GM20431 (cell line): Measurements from ENCODE around the gene TOM1L1.

Source experiments
- in situ Hi-C: fragments of 300-500 bp; cut with MseI, MboI; formaldehyde crosslinking; loops from one replicate; pipeline ENCODE4 v1.15.0; 2020; ENCODE audit warnings: low sequenced_read_pairs; ENCODE audit not compliant: unreplicated experiment

TOM1L1 gene

DNA sequence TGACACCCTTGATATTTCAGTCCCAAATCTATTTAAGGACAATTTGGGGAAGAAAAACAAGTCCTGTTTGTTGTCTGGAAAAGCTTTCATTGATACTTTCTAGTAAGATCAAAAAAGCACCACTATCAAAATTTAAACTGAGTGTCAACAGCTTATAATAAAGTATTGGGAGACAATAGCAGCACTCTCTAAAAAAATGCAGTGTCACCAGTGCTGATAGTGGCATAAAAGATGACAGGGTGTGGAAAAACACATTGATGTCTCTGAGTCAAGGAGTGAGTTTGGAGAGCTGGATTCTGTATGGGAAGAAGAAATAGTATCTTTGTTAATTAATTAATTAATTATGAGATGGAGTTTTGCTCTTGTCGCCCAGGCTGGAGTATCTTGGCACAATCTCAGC, 8.3 kb upstream of the TOM1L1 start:
- in situ Hi-C loops = no loop called here

- in situ Hi-C loops = no loop called here
Observed at GRCh38 chr17:54898576-54898975, 2.1 kb upstream of the TOM1L1 start.

GRCh38 chr17:54899201-54899600, 1.5 kb upstream of the TOM1L1 start:
- in situ Hi-C loops = no loop called here

GRCh38 chr17:54899721-54900456, 763 bp upstream of the TOM1L1 start:
- in situ Hi-C loops = no loop called here

- in situ Hi-C loops = no loop called here
Observed at GRCh38 chr17:54901230-54901822, 674 bp downstream of the TOM1L1 start.

DNA sequence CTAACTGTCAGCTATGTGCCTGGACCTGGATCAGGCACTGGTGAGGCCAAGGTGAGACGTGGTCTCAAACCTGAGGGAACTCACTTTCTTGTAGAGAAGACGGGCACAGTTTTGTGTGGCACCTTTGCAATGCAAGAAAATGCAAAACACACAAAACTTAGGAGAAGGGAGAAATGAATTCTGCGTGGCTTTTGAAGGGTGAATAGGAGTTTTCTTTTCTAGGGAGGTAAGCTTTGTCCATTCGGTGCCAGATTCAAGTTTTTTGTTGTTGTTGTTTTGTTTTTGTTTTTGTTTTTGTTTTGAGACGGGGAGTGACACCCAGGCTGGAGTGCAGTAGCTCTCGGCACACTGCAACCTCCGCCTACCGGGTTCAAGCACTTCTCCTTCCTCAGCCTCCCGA, 1.4 kb downstream of the TOM1L1 start:
- in situ Hi-C loops = no loop called here

DNA sequence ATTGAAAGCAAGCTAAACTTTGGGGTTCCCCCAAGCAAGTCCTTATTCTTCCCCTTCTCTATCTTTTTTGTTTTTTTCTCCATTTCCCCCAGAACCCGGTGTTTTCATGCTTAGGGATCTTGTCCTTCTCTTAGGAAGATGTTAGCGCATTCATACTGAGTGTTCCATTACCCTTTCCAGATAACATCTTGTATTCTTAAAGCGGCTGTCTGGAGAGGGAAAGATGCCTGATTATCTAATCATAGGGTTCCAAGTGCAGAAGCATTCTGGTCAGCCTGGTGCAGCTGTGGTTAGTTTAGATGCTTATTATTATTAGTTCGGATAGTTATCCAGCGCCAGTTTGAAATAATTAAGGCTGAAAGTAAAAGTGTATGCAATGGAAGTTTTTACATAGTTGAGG, 2.0 kb downstream of the TOM1L1 start:
- in situ Hi-C loops = no loop called here

DNA sequence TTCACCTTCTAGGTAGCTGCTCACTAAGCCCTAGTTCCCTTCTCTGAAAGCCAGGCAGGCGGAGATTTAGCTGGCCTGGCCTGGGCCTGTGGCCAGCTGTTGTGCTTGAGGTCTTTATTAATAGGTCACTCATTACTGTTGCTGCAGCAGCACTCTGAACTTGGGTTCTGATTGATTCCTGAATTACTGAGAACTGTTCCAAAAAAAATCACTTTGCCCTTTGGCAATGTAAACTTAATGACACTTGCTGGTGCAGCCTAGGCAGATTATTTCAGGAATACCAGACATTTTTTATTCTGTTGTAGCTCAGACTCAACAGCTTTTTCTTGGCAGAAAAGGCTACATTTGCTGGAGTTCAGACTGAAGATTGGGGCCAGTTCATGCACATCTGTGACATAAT, 2.7 kb downstream of the TOM1L1 start:
- in situ Hi-C loops = no loop called here

DNA sequence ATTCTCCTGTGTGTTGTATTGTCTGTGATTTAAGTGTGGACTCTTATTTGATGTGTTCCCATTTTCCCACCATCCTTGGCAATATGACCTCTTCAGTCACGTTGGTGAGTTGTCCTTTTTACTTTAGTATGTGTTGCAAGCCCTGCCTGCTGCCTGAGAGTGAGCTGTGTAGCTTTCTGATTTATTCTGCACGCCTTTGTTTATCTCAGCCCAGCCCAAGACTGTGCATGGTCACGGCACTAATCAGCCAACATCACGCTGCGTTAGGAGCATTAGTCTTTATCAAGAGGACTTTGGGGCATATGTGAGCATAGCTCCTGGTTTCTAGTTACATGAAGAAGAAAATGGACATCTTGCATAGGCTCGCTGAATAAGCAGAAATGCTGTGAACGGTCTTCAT, 6.0 kb downstream of the TOM1L1 start:
- in situ Hi-C loops = no loop called here

DNA sequence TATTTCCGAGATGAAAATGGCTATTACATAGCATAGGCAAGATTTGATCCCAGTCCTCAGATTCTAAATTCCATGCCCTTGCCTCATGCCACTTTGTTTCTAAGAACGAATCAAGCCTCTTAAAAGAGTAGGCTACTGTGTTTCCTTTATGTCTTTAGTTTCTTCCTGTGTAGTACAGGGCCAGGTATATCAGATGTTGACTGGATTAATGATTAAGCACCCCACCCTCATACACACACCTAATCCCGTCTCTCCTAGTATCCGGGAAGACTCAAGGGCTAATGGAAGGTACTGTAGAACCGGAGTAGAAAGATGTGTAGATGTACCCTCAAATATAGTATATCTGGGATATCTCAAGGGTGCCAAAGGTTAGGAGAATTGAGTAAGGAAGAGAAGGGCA, 6.7 kb downstream of the TOM1L1 start:
- in situ Hi-C loops = no loop called here

DNA sequence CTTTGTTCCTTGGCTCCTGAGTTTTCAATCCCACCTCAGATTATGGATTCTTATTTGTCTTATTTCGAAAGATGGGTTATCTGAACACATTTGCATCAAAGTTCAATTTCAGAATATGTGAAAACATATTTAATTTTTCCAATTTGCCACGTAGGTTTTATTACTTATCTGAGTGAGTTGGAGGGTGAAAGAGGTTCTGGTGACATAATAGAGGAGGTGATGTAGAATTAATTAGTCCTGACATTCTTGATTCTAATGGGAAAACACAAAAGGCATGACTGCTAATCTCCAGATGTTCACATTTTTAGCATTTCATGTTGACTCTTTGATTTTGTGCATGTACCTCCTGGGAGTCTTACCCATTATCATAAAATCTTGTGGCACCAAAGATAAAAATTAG, 9.1 kb downstream of the TOM1L1 start:
- in situ Hi-C loops = no loop called here

DNA sequence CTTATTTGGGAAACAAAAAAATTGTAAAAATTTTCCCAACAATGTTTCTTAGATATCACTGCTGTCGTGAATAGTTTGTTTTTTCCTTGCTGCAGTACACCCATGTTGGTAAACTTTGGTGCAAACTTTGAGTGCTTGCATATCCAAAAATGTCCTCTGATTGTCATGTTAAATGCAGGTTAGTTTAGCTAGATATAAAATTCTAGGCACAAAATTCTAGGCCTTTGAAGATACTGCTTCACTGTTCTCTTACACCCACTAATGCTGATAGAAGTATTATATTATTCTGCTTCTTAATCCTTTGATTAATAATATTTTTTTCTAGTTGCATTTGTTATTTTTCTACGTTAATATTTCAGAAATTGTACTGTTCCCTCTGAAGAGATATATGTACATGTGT, 16.1 kb downstream of the TOM1L1 start:
- in situ Hi-C loops = no loop called here

- in situ Hi-C loops = no loop called here
Observed at GRCh38 chr17:54919425-54919824, 18.8 kb downstream of the TOM1L1 start.

- in situ Hi-C loops = no loop called here
Observed at GRCh38 chr17:54920819-54921218, 20.2 kb downstream of the TOM1L1 start.

GRCh38 chr17:54924405-54924804, 23.8 kb downstream of the TOM1L1 start:
- in situ Hi-C loops = no loop called here

GRCh38 chr17:54927525-54927924, 26.9 kb downstream of the TOM1L1 start:
- in situ Hi-C loops = no loop called here

DNA sequence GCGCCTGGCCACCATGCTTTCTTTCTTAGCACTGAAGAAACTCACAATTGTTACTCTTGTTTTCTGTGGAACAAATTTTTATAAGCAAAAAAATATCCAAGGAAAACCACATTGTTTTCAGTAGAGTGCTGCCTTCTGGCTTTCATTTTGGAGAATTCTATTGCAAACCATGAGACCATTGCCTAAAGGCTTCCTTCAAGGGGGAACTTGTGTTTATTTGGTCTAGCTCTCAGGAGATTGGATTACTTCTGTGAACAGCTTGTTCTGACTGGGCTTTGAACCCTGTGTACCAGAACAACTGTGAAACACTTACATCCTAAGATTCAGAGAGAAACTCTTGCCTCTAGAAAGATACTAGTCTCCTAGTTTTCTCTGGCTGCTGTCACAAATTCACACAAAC, 32.1 kb downstream of the TOM1L1 start:
- in situ Hi-C loops = no loop called here

GRCh38 chr17:54933921-54934320, 33.3 kb downstream of the TOM1L1 start:
- in situ Hi-C loops = no loop called here

GRCh38 chr17:54935471-54935870, 34.8 kb downstream of the TOM1L1 start:
- in situ Hi-C loops = no loop called here

- in situ Hi-C loops = no loop called here
Observed at GRCh38 chr17:54937018-54937417, 36.4 kb downstream of the TOM1L1 start.

DNA sequence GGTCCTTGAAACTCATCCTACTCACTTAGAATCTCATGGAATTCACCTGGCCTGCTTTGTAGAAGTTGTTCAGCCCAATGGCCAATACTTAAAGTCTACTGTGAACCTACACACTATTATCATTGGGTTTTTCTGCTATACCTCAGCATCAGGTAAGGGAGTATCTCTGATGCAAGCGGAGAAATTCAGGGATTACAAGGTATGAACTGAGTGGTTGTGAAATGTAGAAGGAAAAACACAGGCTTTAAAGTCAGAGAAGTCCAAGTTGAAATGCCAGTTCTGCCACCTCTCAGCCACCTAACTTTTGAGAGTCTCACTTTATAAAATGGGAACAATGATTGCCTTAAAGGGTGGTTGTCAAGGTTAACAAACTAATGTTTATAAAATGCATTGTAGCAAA, 36.8 kb downstream of the TOM1L1 start:
- in situ Hi-C loops = no loop called here

DNA sequence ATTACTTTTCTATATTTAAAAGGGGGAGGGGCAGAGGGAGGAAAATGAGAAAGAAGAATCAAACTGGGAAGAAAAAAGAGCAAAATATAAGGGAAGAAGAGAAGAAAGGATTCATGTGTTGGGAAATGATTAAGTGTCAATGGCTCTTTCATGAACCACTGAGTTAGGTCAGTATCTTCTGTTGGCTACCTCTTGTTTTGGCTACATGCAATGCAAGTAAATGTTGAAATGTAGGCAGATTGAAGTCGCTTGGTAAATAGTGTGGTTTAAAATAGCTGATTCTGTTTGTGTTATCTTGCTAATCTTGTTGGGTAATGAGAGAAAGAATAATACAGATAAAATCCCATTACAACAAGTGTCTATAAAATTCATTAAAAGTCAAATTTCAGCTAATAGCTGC, 40.6 kb downstream of the TOM1L1 start:
- in situ Hi-C loops = no loop called here
